GM12878 (cell line): Measurements from ENCODE around the gene LRP1B.

Source experiments
- ATF3 ChIP-seq: IDR thresholded peaks from 2 replicates; pipeline ENCODE4 v1.6.1; 2011; ENCODE audit warnings: low read depth, mild to moderate bottlenecking, low read length, moderate library complexity, borderline replicate concordance; ENCODE audit errors: extremely low read depth
- CBFB ChIP-seq: IDR thresholded peaks from 2 replicates; pipeline ENCODE4 v1.6.1; 2016; ENCODE audit warnings: antibody characterized with exemption, low read depth
- CBX5 ChIP-seq: sonication (generic); IDR thresholded peaks from 2 replicates; pipeline ENCODE4 v1.6.1; 2016; ENCODE audit warnings: low read depth, moderate library complexity, mild to moderate bottlenecking, inconsistent platforms
- CREB1 ChIP-seq: IDR thresholded peaks from 2 replicates; pipeline ENCODE4 v1.6.1; 2012; ENCODE audit warnings: low read depth, mild to moderate bottlenecking, inconsistent platforms
- EZH2 ChIP-seq: IDR thresholded peaks from 2 replicates; pipeline ENCODE4 v1.6.1; 2012; ENCODE audit warnings: low read depth, mild to moderate bottlenecking, control low read depth, inconsistent platforms, low read length, borderline replicate concordance; ENCODE audit not compliant: control insufficient read depth
- NR2C2 ChIP-seq: IDR thresholded peaks from 2 replicates; pipeline ENCODE4 v1.6.1; 2011; ENCODE audit warnings: borderline replicate concordance, low read depth; ENCODE audit not compliant: control insufficient read depth, insufficient read length
- POLR2A ChIP-seq: IDR thresholded peaks from 2 replicates; pipeline ENCODE4 v1.6.1; 2011; ENCODE audit warnings: low read depth, mild to moderate bottlenecking, low read length
- TF ChIP-seq, protein P1 (sequence below): fragments of 450-650 bp; formaldehyde crosslinking; IDR thresholded peaks from 2 replicates; pipeline ENCODE4 v1.4.0; 2020; ENCODE audit warnings: mild to moderate bottlenecking, moderate library complexity

DNA sequence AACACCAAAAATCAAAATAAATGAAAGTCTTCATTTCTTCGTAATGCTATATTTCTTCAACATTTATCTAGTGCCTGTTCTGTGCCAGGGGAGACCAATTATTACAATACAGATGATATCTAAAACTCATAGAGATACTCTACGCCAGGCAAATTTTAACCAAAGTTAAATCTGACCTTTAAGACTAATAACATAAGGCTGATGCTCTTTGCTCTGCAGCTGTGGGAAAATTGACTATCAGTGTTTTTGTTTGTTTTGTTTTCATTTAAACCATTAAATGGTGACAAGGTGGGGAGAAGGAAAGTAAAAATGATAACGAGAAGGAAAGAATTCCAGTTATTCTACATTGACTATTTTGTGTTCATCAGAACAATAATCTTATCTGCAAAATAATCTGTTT lies 406.4 kb downstream of the LRP1B start:
- TF ChIP-seq EZH2 (no peak), NR2C2 (no peak), CBX5 (no peak), CREB1 (no peak), ATF3 (no peak), CBFB (no peak), POLR2A (no peak)
- TF ChIP-seq, protein P1, sequence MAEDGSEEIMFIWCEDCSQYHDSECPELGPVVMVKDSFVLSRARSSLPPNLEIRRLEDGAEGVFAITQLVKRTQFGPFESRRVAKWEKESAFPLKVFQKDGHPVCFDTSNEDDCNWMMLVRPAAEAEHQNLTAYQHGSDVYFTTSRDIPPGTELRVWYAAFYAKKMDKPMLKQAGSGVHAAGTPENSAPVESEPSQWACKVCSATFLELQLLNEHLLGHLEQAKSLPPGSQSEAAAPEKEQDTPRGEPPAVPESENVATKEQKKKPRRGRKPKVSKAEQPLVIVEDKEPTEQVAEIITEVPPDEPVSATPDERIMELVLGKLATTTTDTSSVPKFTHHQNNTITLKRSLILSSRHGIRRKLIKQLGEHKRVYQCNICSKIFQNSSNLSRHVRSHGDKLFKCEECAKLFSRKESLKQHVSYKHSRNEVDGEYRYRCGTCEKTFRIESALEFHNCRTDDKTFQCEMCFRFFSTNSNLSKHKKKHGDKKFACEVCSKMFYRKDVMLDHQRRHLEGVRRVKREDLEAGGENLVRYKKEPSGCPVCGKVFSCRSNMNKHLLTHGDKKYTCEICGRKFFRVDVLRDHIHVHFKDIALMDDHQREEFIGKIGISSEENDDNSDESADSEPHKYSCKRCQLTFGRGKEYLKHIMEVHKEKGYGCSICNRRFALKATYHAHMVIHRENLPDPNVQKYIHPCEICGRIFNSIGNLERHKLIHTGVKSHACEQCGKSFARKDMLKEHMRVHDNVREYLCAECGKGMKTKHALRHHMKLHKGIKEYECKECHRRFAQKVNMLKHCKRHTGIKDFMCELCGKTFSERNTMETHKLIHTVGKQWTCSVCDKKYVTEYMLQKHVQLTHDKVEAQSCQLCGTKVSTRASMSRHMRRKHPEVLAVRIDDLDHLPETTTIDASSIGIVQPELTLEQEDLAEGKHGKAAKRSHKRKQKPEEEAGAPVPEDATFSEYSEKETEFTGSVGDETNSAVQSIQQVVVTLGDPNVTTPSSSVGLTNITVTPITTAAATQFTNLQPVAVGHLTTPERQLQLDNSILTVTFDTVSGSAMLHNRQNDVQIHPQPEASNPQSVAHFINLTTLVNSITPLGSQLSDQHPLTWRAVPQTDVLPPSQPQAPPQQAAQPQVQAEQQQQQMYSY (CRISPR knock-in tag): no peak
